Spinal cord (tissue), 10 donors: ENCODE measurements around the gene SCARF1. TPM values are rescaled to one million over a fixed set of nuclear protein-coding genes. Genes with fewer than 3 reads are reported as not detected.
A peak's percentile ranks its signal among the peaks of the same experiment; 100 is the strongest.

Source experiments
- DNase-seq, 6 donors: peaks; one replicate each; pipeline versions ENCODE4 v3.0.0 to v3.0.0-alpha.2; 2013 to 2015; ENCODE audit warnings: low spot score in 6 of 6, low read depth in 4 of 6
- H3K27ac ChIP-seq: one replicate; pipeline ENCODE4 v1.5.1; 2013; ENCODE audit warnings: low read depth, low read length, control low read depth
- H3K27me3 ChIP-seq: one replicate; pipeline ENCODE4 v1.6.1; 2013; ENCODE audit warnings: low read length; ENCODE audit not compliant: control insufficient read depth, insufficient read depth
- H3K36me3 ChIP-seq: one replicate; pipeline ENCODE4 v1.6.1; 2013; ENCODE audit warnings: low read length; ENCODE audit not compliant: control insufficient read depth, insufficient read depth
- H3K4me1 ChIP-seq: one replicate; pipeline ENCODE4 v1.6.1; 2013; ENCODE audit warnings: low read length; ENCODE audit not compliant: control insufficient read depth, insufficient read depth
- H3K4me3 ChIP-seq: one replicate; pipeline ENCODE4 v1.5.1; 2013; ENCODE audit warnings: low read depth, low read length, control low read depth
- H3K9me3 ChIP-seq: one replicate; pipeline ENCODE4 v1.6.1; 2013; ENCODE audit warnings: low read length; ENCODE audit not compliant: control insufficient read depth, insufficient read depth
- WGBS: methylation state at CpG from one replicate; pipeline ENCODE4 v1.1.5; 2013; ENCODE audit warnings: missing lambda C conversion rate; ENCODE audit not compliant: insufficient coverage; 5-methylcytosine and 5-hydroxymethylcytosine counted together
- polyA plus RNA-seq, 2 donors: library from polyadenylated mRNA; unstranded; fragments of 120-200 nt; gene quantifications; one replicate each; pipeline ENCODE4 v1.2.1, GENCODE V29; 2013; ENCODE audit not compliant: insufficient read length in 2 of 2
- small RNA-seq: library from RNA; depleted of rRNA; stranded (forward); fragments of <200 nt; gene quantifications from one replicate; pipeline ENCODE3, GENCODE V24; 2014; ENCODE audit warnings: low replicate concordance
- total RNA-seq, 2 donors: library from RNA; depleted of rRNA in 1 of 2; stranded (reverse); fragments of 120-200 nt in 1 of 2; fragments of >200 nt in 1 of 2; gene quantifications; one replicate each; pipeline versions ENCODE4 v1.2.3 to v1.2.4, GENCODE V29; 2013 to 2014
- donor health status: healthy.

SCARF1 gene
- total and polyA plus RNA-seq, 4 donors: 4.2 to 10.7 (median 8.3) TPM

GRCh38 chr17:1591474-1592090 is 54.0 kb downstream of the SCARF1 start:
- H3K4me1 ChIP-seq: peaks cover 7% of the 10 kb centered on the region
- no peak for DNase-seq
- H3K27me3 ChIP-seq: no peaks in the 10 kb centered on the region
- H3K9me3 ChIP-seq: no peaks in the 10 kb centered on the region
- H3K36me3 ChIP-seq: peaks cover 71% of the 10 kb centered on the region
- WGBS: 91% methylated on average over 35 of the region's 40 CpGs
- H3K27ac ChIP-seq: no peak overlapping the region
- H3K4me3 ChIP-seq: no peak overlapping the region

DNA sequence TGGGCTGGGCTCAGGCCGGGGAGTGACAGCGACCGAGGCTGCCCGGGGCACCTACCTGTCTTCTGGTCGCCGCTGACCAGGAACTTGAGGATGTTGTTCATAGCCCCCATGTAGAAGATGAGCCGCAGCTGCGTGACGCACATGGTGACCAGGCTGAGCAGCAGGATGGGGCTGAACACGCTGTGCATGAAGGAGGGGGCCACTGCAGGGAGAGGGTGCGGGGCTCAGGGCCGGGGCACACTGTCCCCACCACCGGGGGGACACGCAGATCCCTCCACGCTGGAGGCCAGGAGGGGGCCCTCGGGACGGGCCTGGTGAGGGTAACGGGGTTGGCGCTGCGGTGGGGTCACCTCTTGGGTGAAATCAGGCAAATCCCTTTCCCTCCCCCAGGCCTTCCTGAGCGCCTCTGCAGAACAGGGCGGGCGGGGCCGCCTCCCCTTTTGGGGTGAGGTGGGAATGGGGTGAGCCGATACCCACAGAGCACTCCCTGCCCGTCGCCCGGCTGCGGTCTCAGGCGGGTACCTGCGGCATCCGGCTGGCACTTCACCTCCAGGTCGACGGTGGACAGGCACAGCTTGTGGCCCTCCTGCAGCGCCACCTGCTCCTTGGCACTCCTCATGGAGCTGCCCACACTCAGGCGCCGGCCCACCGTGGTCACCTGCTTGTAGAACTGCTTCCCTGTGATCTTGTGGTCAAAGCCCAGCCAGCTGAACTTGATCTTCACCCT is 54.6 kb downstream of the SCARF1 start:
- 93% methylated on average over 30 of the region's 38 CpGs for WGBS
- Histone ChIP-seq H3K27ac (no peak overlapping the region), H3K9me3 (no peaks in the 10 kb centered on the region), H3K4me3 (no peak overlapping the region), H3K36me3 (peaks cover 77% of the 10 kb centered on the region), H3K4me1 (peaks cover 7% of the 10 kb centered on the region), H3K27me3 (no peaks in the 10 kb centered on the region)
- no peak for DNase-seq

DNA sequence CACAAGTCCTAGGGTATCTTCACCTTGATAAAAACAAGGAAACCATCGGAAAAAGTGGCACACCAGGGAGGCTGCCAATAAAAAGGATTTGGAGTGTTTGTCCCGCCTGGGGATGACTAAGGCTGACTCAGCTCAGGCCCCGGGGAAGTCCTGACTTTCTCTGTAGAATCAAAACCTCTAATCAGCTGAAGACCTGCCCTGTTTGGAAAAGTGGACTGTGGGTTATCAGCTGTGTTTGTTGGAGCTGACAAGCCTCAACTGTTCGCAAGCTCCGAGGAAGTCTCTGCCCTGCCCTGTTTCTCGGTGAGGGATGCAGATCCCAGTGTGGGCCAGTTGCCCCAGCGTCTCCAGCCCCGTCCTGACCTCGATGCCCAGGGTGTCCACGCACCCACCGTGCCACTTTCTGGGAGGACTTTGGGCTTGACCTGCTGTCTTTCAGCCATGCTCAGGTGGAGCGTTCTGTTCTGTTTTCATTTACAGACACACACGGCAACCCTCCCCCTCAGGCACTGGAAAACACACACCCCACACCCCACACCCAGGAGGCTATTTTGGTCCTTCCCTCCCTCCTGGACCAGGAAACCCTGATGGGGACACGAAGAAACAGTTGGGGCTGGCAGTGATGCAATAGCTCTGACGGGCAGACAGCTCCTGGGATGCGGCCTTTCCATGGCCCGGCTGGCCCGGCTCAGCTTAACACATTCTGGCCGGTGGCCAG is 55.3 kb downstream of the SCARF1 start:
- H3K4me1 ChIP-seq: peaks cover 7% of the 10 kb centered on the region
- no peaks in the 10 kb centered on the region for H3K27me3 ChIP-seq
- no peak overlapping the region for H3K4me3 ChIP-seq
- H3K27ac ChIP-seq: no peak overlapping the region
- DNase-seq: no peak
- no peaks in the 10 kb centered on the region for H3K9me3 ChIP-seq
- peaks cover 84% of the 10 kb centered on the region for H3K36me3 ChIP-seq
- 83% methylated on average over 18 of the region's 19 CpGs for WGBS

GRCh38 chr17:1588821-1589585 is 56.5 kb downstream of the SCARF1 start:
- Histone ChIP-seq H3K9me3 (no peaks in the 10 kb centered on the region), H3K4me1 (peaks cover 7% of the 10 kb centered on the region), H3K4me3 (no peak overlapping the region), H3K27me3 (no peaks in the 10 kb centered on the region), H3K27ac (no peak overlapping the region), H3K36me3 (peaks cover 93% of the 10 kb centered on the region)
- WGBS: 81% methylated on average over 20 of the region's 33 CpGs
- peak in 1 of 6 donors; percentile 33 for DNase-seq

- Histone ChIP-seq H3K9me3 (no peaks in the 10 kb centered on the region), H3K4me1 (peaks cover 10% of the 10 kb centered on the region), H3K36me3 (peaks cover 96% of the 10 kb centered on the region), H3K4me3 (no peak overlapping the region), H3K27me3 (no peaks in the 10 kb centered on the region), H3K27ac (no peak overlapping the region)
- no peak for DNase-seq
- 90% methylated on average over 12 of the region's 14 CpGs for WGBS
Measured at GRCh38 chr17:1584167-1584566, 61.4 kb downstream of the SCARF1 start.

Small RNAs within 50 kb of the gene (small RNA-seq; reads per million reads assigned to genes)
- not detected for gene RN7SL105P

Other genes with a start within 250 kb of the SCARF1 start
- gene YWHAE, start 245.5 kb downstream of the SCARF1 start, total RNA-seq: 100 to 1,000 TPM; 408 to 486 TPM
- 1,000 to 10,000 TPM; 1,650 to 1,947 TPM for gene YWHAE, start 245.5 kb downstream of the SCARF1 start, polyA plus RNA-seq
- gene CRK, start 189.5 kb downstream of the SCARF1 start, total RNA-seq: 100 to 1,000 TPM in 1 of 2 donors, 10 to 100 TPM in 1; 78.4 to 105 TPM
- 10 to 100 TPM; 70.2 to 82.7 TPM for gene CRK, start 189.5 kb downstream of the SCARF1 start, polyA plus RNA-seq
- 10 to 100 TPM; 23.3 to 38.4 TPM for gene MYO1C, start 153.0 kb downstream of the SCARF1 start, total RNA-seq
- gene MYO1C, start 153.0 kb downstream of the SCARF1 start, polyA plus RNA-seq: 10 to 100 TPM; 20.8 to 42.0 TPM
- gene INPP5K, start 129.1 kb downstream of the SCARF1 start, total RNA-seq: 10 to 100 TPM; 22.5 to 30.2 TPM
- gene INPP5K, start 129.1 kb downstream of the SCARF1 start, polyA plus RNA-seq: 10 to 100 TPM; 32.4 to 38.9 TPM
- 10 to 100 TPM; 37.7 to 38.6 TPM for gene PITPNA, start 82.9 kb downstream of the SCARF1 start, total RNA-seq
- 100 to 1,000 TPM; 148 to 155 TPM for gene PITPNA, start 82.9 kb downstream of the SCARF1 start, polyA plus RNA-seq
- 10 to 100 TPM; 17.2 to 19.6 TPM for gene SLC43A2, start 16.9 kb downstream of the SCARF1 start, total RNA-seq
- gene SLC43A2, start 16.9 kb downstream of the SCARF1 start, polyA plus RNA-seq: 10 to 100 TPM; 40.0 to 42.8 TPM
- 10 to 100 TPM in 1 of 2 donors, 1 to 10 TPM in 1; 7.3 to 14.7 TPM for gene RILP, start 4.1 kb upstream of the SCARF1 start, total RNA-seq
- gene RILP, start 4.1 kb upstream of the SCARF1 start, polyA plus RNA-seq: 10 to 100 TPM in 1 of 2 donors, 1 to 10 TPM in 1; 6.9 to 10.1 TPM
- gene PRPF8, start 39.1 kb upstream of the SCARF1 start, total RNA-seq: 100 to 1,000 TPM; 138 to 151 TPM
- gene PRPF8, start 39.1 kb upstream of the SCARF1 start, polyA plus RNA-seq: 100 to 1,000 TPM; 254 to 290 TPM
- 1 to 10 TPM; 2.1 to 3.2 TPM for gene TLCD2, start 64.6 kb upstream of the SCARF1 start, total RNA-seq
- 1 to 10 TPM; 1.4 to 2.9 TPM for gene TLCD2, start 64.6 kb upstream of the SCARF1 start, polyA plus RNA-seq
- gene WDR81, start 79.0 kb upstream of the SCARF1 start, total RNA-seq: 10 to 100 TPM in 1 of 2 donors, 1 to 10 TPM in 1; 9.9 to 15.4 TPM
- 10 to 100 TPM; 12.5 to 17.0 TPM for gene WDR81, start 79.0 kb upstream of the SCARF1 start, polyA plus RNA-seq
- 1 to 10 TPM in 1 of 2 donors, not detected in 1; 1.9 TPM for gene SERPINF2, start 97.1 kb upstream of the SCARF1 start, total RNA-seq
- gene SERPINF2, start 97.1 kb upstream of the SCARF1 start, polyA plus RNA-seq: 1 to 10 TPM; 1.2 to 2.1 TPM
- gene SERPINF1, start 116.3 kb upstream of the SCARF1 start, total RNA-seq: 100 to 1,000 TPM; 120 to 605 TPM
- 100 to 1,000 TPM in 1 of 2 donors, 10 to 100 TPM in 1; 29.9 to 155 TPM for gene SERPINF1, start 116.3 kb upstream of the SCARF1 start, polyA plus RNA-seq
- gene SMYD4, start 184.2 kb upstream of the SCARF1 start, total RNA-seq: 10 to 100 TPM; 12.3 to 13.4 TPM
- gene SMYD4, start 184.2 kb upstream of the SCARF1 start, polyA plus RNA-seq: 10 to 100 TPM; 11.8 to 20.1 TPM
- 10 to 100 TPM; 25.2 to 27.8 TPM for gene RPA1, start 184.3 kb upstream of the SCARF1 start, total RNA-seq
- gene RPA1, start 184.3 kb upstream of the SCARF1 start, polyA plus RNA-seq: 10 to 100 TPM; 88.3 to 89.5 TPM